Measurements from ENCODE around the gene ADAM12.

GRCh38 chr10:126420567-126421300 lies 32.5 kb upstream of the ADAM12 start:
- TF ChIP-seq CTCF (IDR thresholded peaks at IDR 0.05 in 2 of 3, conservative IDR thresholded peaks at IDR 0.05 in 1 of 3; ENCODE audit: borderline replicate concordance in 1 of 3, insufficient read depth in 1 of 3, low read depth in 2 of 3, low read length in 2 of 3) (no peak), POLR2AphosphoS5 (IDR thresholded peaks at IDR 0.05; ENCODE audit: low read depth, low read length) (no peak), YY1 (IDR thresholded peaks at IDR 0.05; ENCODE audit: extremely low read depth, insufficient replicate concordance, low read depth, low read length) (no peak), CBX3 (IDR thresholded peaks at IDR 0.05; ENCODE audit: low read depth) (no peak), MAX (IDR thresholded peaks at IDR 0.05) (no peak), EZH2phosphoT487 (IDR thresholded peaks at IDR 0.05; ENCODE audit: borderline replicate concordance) (no peak), SP1 (IDR thresholded peaks at IDR 0.05; ENCODE audit: low read depth) (no peak), POLR2A (IDR thresholded peaks at IDR 0.05; ENCODE audit: borderline replicate concordance, extremely low read depth, insufficient read depth, insufficient read length) (no peak), SRF (IDR thresholded peaks at IDR 0.05; ENCODE audit: low read depth) (no peak)
